ENCODE data around the gene TRMT2A. TPM values are rescaled to one million over a fixed set of nuclear protein-coding genes. Genes with fewer than 3 reads are reported as not detected.

TRMT2A gene
- total and polyA plus RNA-seq, 2 of the 8 experiments (the other 6 are each of a cell fraction or from before 2014, with no cell fraction given): 44.9 to 50.3 TPM

DNA sequence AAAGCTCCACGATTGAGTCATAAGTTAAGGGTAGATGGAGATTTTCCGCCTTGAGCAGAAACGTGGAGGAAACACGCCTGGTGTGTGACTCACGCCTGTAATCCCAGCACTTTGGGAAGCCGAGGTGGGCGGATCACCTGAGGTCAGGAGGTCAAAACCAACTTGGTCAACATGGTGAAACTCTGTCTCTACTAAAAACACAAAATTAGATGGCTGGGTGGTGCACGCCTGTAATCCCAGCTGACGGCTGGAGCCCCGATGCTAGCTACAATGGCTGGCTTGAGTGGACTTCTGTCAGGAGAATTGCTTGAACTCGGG lies 54.3 kb downstream of the TRMT2A start (continued):
- no peak for TF ChIP-seq NANOG (IDR thresholded peaks at IDR 0.05; ENCODE audit: insufficient read depth, low read depth, low read length, poor library complexity, severe bottlenecking)
- TF ChIP-seq MAFK (IDR thresholded peaks at IDR 0.05; ENCODE audit: low read depth, low read length): no peak
- no peak for TF ChIP-seq HDAC6 (IDR thresholded peaks at IDR 0.05; ENCODE audit: low read depth, low read length)
- TF ChIP-seq JUN (IDR thresholded peaks at IDR 0.05; ENCODE audit: low read depth, low read length): no peak
- no peak for TF ChIP-seq RFX5 (IDR thresholded peaks at IDR 0.05; ENCODE audit: borderline replicate concordance, low read depth, low read length)
